ENCODE measurements around the gene ING5. TPM values are rescaled to one million over a fixed set of nuclear protein-coding genes. Genes with fewer than 3 reads are reported as not detected.

The ING5 gene
- total RNA-seq, 4 donors from 2014 or later: 24.1 to 44.3 (median 30.5) TPM

- TF ChIP-seq, protein P1, sequence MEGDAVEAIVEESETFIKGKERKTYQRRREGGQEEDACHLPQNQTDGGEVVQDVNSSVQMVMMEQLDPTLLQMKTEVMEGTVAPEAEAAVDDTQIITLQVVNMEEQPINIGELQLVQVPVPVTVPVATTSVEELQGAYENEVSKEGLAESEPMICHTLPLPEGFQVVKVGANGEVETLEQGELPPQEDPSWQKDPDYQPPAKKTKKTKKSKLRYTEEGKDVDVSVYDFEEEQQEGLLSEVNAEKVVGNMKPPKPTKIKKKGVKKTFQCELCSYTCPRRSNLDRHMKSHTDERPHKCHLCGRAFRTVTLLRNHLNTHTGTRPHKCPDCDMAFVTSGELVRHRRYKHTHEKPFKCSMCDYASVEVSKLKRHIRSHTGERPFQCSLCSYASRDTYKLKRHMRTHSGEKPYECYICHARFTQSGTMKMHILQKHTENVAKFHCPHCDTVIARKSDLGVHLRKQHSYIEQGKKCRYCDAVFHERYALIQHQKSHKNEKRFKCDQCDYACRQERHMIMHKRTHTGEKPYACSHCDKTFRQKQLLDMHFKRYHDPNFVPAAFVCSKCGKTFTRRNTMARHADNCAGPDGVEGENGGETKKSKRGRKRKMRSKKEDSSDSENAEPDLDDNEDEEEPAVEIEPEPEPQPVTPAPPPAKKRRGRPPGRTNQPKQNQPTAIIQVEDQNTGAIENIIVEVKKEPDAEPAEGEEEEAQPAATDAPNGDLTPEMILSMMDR (IDR thresholded peaks at IDR 0.05; ENCODE audit: low read depth): no peak
Measured at GRCh38 chr2:241745276-241745675, 43.4 kb downstream of the ING5 start.

GRCh38 chr2:241746084-241746483 lies 44.2 kb downstream of the ING5 start:
- TF ChIP-seq, protein P1 (IDR thresholded peaks at IDR 0.05; ENCODE audit: low read depth): no peak

GRCh38 chr2:241748468-241749256 lies 46.8 kb downstream of the ING5 start:
- TF ChIP-seq, protein P1 (IDR thresholded peaks at IDR 0.05; ENCODE audit: low read depth): no peak

DNA sequence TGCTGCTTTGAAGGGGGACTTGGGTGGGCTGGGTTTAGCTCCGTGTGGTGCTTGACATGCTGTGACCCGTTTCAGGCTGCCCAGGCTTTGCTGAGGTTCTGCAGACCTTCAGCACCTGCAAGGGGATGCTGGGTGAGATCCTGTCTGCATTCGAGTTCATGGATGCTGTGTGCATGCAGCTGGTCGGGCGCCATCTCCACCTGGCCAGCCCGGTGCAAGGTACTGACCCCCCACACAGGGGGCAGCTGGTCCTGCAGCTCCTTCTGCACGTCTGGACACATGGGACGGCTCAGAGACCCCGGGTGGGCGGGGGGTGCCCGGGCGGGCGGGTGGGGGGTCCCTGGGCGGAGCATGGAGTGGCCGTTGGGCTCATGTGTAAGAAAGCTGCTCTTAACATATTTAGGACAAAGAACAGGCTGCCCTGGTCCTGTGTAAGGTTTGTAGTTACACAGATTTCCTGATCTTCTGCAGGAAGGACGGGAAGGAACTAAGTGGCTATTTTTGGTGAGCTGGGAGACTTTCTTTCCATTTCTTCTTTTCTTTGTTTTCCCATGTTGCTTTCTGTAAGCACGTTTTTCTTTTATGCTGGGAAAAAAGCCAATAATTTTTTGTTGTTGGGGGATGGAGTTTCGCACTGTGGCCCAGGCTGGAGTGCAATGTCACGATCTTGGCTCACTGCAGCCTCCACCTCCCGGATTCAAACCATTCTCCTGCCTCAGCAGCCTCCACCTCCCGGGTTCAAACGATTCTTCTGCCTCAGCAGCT lies 48.4 kb downstream of the ING5 start:
- TF ChIP-seq, protein P1 (IDR thresholded peaks at IDR 0.05; ENCODE audit: low read depth): no peak

DNA sequence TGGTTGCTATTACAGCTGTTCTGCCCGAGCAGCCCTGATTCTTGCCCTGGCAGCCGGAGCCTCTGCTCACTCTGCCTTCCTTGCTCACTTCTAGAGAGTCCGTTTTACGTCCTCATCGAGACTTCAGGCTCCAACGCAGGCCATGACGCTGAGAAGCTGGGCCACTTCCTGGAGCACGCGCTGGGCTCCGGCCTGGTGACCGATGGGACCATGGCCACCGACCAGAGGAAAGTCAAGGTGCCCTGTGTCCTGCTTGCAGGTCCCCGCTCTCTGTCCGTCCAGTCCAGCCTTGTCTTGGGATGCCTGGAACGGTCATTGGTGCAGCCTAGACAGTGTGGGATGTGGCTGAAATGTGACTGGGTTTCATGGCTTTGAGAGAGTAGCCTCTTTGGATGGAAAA lies 49.3 kb downstream of the ING5 start:
- TF ChIP-seq, protein P1 (IDR thresholded peaks at IDR 0.05; ENCODE audit: low read depth): no peak

GRCh38 chr2:241751776-241752175 lies 49.9 kb downstream of the ING5 start:
- TF ChIP-seq, protein P1 (IDR thresholded peaks at IDR 0.05; ENCODE audit: low read depth): no peak

DNA sequence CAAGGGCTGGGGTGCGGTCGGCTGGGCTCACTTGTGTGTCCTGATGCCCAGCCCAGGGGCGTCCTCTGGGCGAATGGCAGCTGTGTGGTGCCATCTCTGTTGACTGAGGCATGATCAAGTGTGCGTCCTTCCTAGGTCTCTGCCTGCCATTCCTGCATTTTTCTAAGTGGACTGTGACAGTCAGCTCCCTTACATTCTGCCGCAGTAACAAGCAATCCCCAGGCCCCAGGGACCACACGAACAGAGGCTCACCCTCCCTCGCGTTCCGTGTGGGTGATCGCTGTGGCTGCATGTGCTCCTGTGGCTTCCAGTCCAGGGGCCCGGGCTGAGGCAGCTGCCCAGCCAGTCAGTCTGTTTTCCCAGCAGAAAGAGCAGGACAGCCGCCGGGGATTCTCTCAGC lies 50.4 kb downstream of the ING5 start:
- TF ChIP-seq, protein P1 (IDR thresholded peaks at IDR 0.05; ENCODE audit: low read depth): no peak

Measured in subcutaneous adipose tissue (tissue), 4 donors.